NCI-H446 (cell line): ENCODE measurements around the gene AGRN.
A peak's percentile ranks its signal among the peaks of the same experiment; 100 is the strongest.
"Not testable (repeated sequence)": the region's sequence is repeated elsewhere in the genome, so short reads cannot be mapped to it uniquely, and the experiment has no call there.

Experiments
- DNase-seq, 2 experiments: peaks; one replicate each; lab custom pipeline; 2025; lab: John Stamatoyannopoulos, UW

The AGRN gene

GRCh38 chr1:1020000-1020404 lies at the start of gene AGRN:
Gene AGRN (plus strand): TSS chr1:1020120. CDS start chr1:1020173, 53 bp downstream.
- DNase-seq = peak in 1 of 2 experiments; percentile 61

DNA sequence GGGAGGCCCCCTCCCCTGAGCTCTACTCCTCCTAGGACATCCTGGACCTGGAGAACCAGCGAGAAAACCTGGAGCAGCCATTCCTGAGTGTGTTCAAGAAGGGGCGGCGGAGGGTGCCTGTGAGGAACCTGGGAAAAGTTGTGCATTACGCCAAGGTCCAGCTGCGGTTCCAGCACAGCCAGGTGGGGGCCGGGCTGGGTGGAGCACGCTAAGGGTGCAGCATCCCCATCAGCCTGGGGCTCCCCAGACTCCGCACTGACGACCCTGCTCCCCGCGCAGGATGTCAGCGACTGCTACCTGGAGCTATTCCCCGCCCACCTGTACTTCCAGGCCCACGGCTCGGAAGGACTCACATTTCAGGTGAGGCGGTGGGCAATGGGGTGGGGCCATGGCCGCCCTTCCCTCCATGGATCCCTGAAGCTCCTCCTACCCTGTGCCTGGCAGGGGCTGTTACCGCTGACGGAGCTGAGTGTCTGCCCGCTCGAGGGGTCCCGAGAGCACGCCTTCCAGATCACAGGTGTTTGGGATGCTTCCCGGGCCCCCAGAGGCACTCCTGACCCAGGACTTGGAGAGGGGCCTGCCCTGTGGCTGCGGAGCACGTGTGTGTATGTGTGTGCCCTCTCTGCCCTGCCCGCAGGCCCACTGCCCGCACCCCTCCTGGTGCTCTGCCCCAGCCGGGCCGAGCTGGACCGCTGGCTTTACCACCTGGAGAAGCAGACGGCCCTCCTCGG lies 49.5 kb upstream of the AGRN start:
- DNase-seq = no peak

DNA sequence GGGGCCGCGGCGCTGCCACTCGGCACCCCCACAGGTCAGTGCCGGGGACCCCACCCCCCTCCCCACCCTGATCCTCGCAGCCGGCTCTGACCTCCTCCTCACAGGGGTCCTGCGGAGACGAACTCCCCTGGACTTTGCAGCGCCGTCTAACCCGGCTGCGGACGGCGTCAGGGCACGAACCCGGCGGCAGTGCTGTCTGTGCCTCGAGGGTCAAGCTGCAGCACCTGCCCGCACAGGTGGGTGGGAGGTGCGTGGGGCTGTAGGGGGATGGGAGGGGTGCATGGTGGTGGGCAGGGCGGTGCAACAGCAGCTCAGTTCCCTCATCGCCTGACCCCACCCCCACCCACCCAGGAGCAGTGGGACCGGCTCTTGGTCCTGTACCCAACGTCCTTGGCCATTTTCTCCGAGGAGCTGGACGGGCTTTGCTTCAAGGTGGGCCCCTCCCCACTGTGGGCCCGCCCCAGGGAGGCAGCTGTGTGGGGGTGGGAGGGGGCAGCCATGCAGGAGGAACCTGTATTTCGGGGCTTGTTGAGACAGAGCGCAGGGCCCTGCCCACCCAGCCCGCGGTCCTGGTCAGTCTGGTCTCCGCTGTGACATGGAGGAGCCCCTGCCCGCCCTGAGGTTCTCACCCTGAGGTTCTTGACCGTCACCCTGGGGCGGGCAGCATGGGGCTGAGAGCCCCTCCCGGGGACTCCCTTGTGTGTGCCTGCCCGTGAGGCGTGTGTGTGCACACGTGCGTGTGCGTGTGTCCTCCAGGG lies 48.8 kb upstream of the AGRN start:
- DNase-seq = no peak

- no peak for DNase-seq
Observed at GRCh38 chr1:971751-972506, 48.0 kb upstream of the AGRN start.

GRCh38 chr1:972726-973458 lies 47.0 kb upstream of the AGRN start:
- DNase-seq = no peak

GRCh38 chr1:973459-974292 lies 46.2 kb upstream of the AGRN start:
- no peak for DNase-seq

DNA sequence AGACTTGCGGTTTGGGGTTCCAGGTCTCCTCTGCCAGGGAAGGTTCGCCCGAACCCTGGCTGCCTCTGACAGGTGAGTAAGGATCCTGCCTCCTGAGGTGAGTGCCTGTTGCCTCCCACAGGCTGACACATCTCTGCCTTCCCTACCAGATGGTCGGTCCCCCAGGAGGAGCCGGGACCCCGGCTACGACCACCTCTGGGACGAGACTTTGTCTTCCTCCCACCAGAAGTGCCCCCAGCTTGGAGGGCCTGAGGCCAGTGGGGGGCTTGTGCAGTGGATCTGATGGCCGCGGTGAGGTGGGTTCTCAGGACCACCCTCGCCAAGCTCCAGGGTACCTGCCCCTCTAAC lies 45.7 kb upstream of the AGRN start:
- DNase-seq = no peak

- DNase-seq = no peak
Observed at GRCh38 chr1:974687-975328, 45.1 kb upstream of the AGRN start.

- DNase-seq = no peak
Observed at GRCh38 chr1:975365-975764, 44.6 kb upstream of the AGRN start.

- peak in 1 of 2 experiments; percentile 85 for DNase-seq
Observed at GRCh38 chr1:975896-976683, 43.8 kb upstream of the AGRN start.

- not testable (repeated sequence) for DNase-seq
Observed at GRCh38 chr1:976791-977190, 43.1 kb upstream of the AGRN start.

- peak in 1 of 2 experiments; percentile 41 for DNase-seq
Observed at GRCh38 chr1:978069-978834, 41.7 kb upstream of the AGRN start.

GRCh38 chr1:978835-979743 lies 40.8 kb upstream of the AGRN start:
- DNase-seq = no peak

GRCh38 chr1:979744-980072 lies 40.2 kb upstream of the AGRN start:
- no peak for DNase-seq

- DNase-seq = no peak
Observed at GRCh38 chr1:980137-980571, 39.8 kb upstream of the AGRN start.

DNA sequence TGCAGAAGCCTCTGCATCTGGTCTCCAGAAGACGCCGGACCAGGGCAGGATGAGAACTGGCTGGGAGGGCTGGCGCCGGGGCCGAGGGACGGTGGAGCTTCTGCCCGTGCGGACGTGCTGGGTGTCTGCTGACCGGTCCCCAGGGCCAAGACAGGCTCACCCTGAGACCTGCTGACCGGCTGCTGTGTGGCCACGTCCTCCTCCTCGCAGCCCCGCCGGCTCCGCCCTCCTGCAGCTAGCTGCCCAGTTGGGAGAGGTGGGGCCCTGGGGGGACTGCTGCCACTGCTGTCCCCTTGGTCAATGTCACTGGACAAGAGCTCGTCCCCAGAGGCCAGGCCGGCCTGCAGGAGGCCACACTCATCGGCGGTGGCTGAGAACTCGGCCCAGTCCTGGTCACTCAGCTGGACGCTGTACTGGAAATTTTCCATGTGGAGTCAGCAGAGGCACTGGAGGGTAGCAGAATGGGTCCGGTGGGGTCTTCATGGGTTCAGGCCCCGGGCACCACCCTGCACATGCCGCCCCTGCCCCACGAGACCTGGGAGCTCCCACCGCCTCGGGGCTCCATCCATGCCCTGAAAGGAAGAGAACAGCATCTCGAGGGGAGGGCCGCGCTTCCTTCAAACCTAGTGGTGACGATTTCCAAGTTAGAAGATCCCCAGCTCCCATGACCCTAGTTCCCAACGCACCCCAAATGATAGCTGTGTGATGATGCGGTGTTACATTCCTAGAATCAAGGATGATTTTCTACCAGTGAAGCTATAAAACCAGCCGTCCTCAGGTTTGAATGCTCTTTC lies 39.1 kb upstream of the AGRN start:
- DNase-seq = no peak

- no peak for DNase-seq
Observed at GRCh38 chr1:981491-981954, 38.4 kb upstream of the AGRN start.
